Loucy (cell line): Measurements from ENCODE around the gene ASPA.

Experiments
- H2AFZ ChIP-seq: fragments of 200-600 bp; sonication (generic); 2 replicates; pipeline ENCODE4 v1.6.0; 2016; ENCODE audit warnings: antibody characterized with exemption, mild to moderate bottlenecking, low read length, moderate library complexity
- H3F3A ChIP-seq: fragments of 200-600 bp; 2 replicates; pipeline ENCODE4 v1.6.0; 2016; ENCODE audit warnings: antibody characterized with exemption, low read depth, mild to moderate bottlenecking
- H3K27me3 ChIP-seq: fragments of 200-600 bp; sonication (generic); 2 replicates; pipeline ENCODE4 v1.6.1; 2014; ENCODE audit warnings: low read length, mild to moderate bottlenecking; ENCODE audit not compliant: insufficient read depth, poor library complexity, severe bottlenecking
- H3K36me3 ChIP-seq: fragments of 200-600 bp; sonication (generic); 2 replicates; pipeline ENCODE4 v1.6.1; 2016; ENCODE audit warnings: low read length; ENCODE audit not compliant: insufficient read depth
- H3K4me1 ChIP-seq: fragments of 200-600 bp; sonication (generic); 2 replicates; pipeline ENCODE4 v1.5.1; 2014; ENCODE audit warnings: low read length, mild to moderate bottlenecking; ENCODE audit not compliant: insufficient read depth, poor library complexity, severe bottlenecking
- H3K4me2 ChIP-seq: fragments of 200-600 bp; sonication (generic); 2 replicates; pipeline ENCODE4 v1.6.0; 2014; ENCODE audit warnings: antibody characterized with exemption, low read length, low read depth, mild to moderate bottlenecking; ENCODE audit not compliant: poor library complexity, severe bottlenecking
- H3K4me3 ChIP-seq: fragments of 200-600 bp; sonication (generic); 2 replicates; pipeline ENCODE4 v1.5.1; 2014; ENCODE audit warnings: low read length, mild to moderate bottlenecking, mixed read lengths; ENCODE audit not compliant: poor library complexity, severe bottlenecking
- H3K79me2 ChIP-seq: fragments of 200-600 bp; sonication (generic); 2 replicates; pipeline ENCODE4 v1.6.1; 2014; ENCODE audit warnings: low read length; ENCODE audit not compliant: insufficient read depth
- H3K9ac ChIP-seq: fragments of 200-600 bp; sonication (generic); 2 replicates; pipeline ENCODE4 v1.6.0; 2014; ENCODE audit warnings: mild to moderate bottlenecking, low read depth, low read length, moderate library complexity; ENCODE audit not compliant: poor library complexity, severe bottlenecking
- H3K9me2 ChIP-seq: fragments of 200-600 bp; sonication (generic); replicated peaks from 2 replicates; pipeline ENCODE4 v1.6.1; 2016; ENCODE audit warnings: low read depth, low read length, mixed read lengths
- H3K9me3 ChIP-seq: fragments of 200-600 bp; sonication (generic); 2 replicates; pipeline ENCODE4 v1.6.1; 2014; ENCODE audit warnings: mild to moderate bottlenecking, antibody characterized with exemption, low read length, low read depth; ENCODE audit not compliant: insufficient read depth
- H4K20me1 ChIP-seq: fragments of 200-600 bp; sonication (generic); 2 replicates; pipeline ENCODE4 v1.6.0; 2014; ENCODE audit warnings: antibody characterized with exemption, low read length, mild to moderate bottlenecking; ENCODE audit not compliant: insufficient read depth, poor library complexity, severe bottlenecking
- EZH2phosphoT487 ChIP-seq: fragments of 200-600 bp; IDR thresholded peaks from 2 replicates; pipeline ENCODE4 v1.6.1; 2018; ENCODE audit warnings: antibody characterized with exemption, mild to moderate bottlenecking, moderate library complexity, borderline replicate concordance
- TF ChIP-seq, protein P1 (sequence below): fragments of 200-600 bp; sonication (generic); conservative IDR thresholded peaks from 2 replicates; pipeline ENCODE4 v1.5.1; 2014; ENCODE audit warnings: mild to moderate bottlenecking, antibody characterized with exemption, low read length

Gene ASPA

GRCh38 chr17:3527468-3527867 lies 51.7 kb downstream of the ASPA start:
- Histone ChIP-seq H2AFZ (no peak overlapping the region), H3K79me2 (no peaks in the 10 kb centered on the region), H3K9me2 (no peaks in the 10 kb centered on the region), H3K27me3 (no peaks in the 10 kb centered on the region), H3K9ac (no peak overlapping the region), H3K36me3 (no peaks in the 10 kb centered on the region), H3K4me1 (no peaks in the 10 kb centered on the region), H3K9me3 (no peaks in the 10 kb centered on the region), H3K4me2 (no peak overlapping the region), H3F3A (no peaks in the 10 kb centered on the region), H3K4me3 (no peak overlapping the region), H4K20me1 (no peaks in the 10 kb centered on the region)
- TF ChIP-seq, protein P1, sequence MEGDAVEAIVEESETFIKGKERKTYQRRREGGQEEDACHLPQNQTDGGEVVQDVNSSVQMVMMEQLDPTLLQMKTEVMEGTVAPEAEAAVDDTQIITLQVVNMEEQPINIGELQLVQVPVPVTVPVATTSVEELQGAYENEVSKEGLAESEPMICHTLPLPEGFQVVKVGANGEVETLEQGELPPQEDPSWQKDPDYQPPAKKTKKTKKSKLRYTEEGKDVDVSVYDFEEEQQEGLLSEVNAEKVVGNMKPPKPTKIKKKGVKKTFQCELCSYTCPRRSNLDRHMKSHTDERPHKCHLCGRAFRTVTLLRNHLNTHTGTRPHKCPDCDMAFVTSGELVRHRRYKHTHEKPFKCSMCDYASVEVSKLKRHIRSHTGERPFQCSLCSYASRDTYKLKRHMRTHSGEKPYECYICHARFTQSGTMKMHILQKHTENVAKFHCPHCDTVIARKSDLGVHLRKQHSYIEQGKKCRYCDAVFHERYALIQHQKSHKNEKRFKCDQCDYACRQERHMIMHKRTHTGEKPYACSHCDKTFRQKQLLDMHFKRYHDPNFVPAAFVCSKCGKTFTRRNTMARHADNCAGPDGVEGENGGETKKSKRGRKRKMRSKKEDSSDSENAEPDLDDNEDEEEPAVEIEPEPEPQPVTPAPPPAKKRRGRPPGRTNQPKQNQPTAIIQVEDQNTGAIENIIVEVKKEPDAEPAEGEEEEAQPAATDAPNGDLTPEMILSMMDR, result no peak
- no peak for TF ChIP-seq EZH2phosphoT487

GRCh38 chr17:3527896-3528295 lies 52.1 kb downstream of the ASPA start:
- no peak overlapping the region for H3K4me2 ChIP-seq
- H3K9me2 ChIP-seq, result no peaks in the 10 kb centered on the region
- H3K9ac ChIP-seq, result no peak overlapping the region
- H2AFZ ChIP-seq, result no peak overlapping the region
- TF ChIP-seq EZH2phosphoT487, result no peak
- TF ChIP-seq, protein P1, result no peak
- H3K4me3 ChIP-seq, result no peak overlapping the region
- H3K4me1 ChIP-seq, result no peaks in the 10 kb centered on the region
- no peaks in the 10 kb centered on the region for H3K36me3 ChIP-seq
- no peaks in the 10 kb centered on the region for H4K20me1 ChIP-seq
- H3K27me3 ChIP-seq, result no peaks in the 10 kb centered on the region
- no peaks in the 10 kb centered on the region for H3F3A ChIP-seq
- no peaks in the 10 kb centered on the region for H3K79me2 ChIP-seq
- H3K9me3 ChIP-seq, result no peaks in the 10 kb centered on the region

- H2AFZ ChIP-seq, result no peak overlapping the region
- no peaks in the 10 kb centered on the region for H3K4me1 ChIP-seq
- no peaks in the 10 kb centered on the region for H3K36me3 ChIP-seq
- H3K4me2 ChIP-seq, result no peak overlapping the region
- no peaks in the 10 kb centered on the region for H4K20me1 ChIP-seq
- H3K9ac ChIP-seq, result no peak overlapping the region
- H3K79me2 ChIP-seq, result no peaks in the 10 kb centered on the region
- no peaks in the 10 kb centered on the region for H3K27me3 ChIP-seq
- H3K9me3 ChIP-seq, result no peaks in the 10 kb centered on the region
- no peak overlapping the region for H3K4me3 ChIP-seq
- TF ChIP-seq EZH2phosphoT487, result no peak
- TF ChIP-seq, protein P1, result no peak
- H3K9me2 ChIP-seq, result no peaks in the 10 kb centered on the region
- H3F3A ChIP-seq, result no peaks in the 10 kb centered on the region
Measured at GRCh38 chr17:3528403-3528851, 52.6 kb downstream of the ASPA start.
